OCI-LY3 (cell line): ENCODE measurements around the gene ATP6V1G1.

ENCODE experiments used
- H2AFZ ChIP-seq: fragments of 200-600, 300-600 bp; shearing (Covaris generic); 2 replicates; pipeline ENCODE4 v1.6.0; 2014; ENCODE audit warnings: antibody characterized with exemption, low read depth, low read length
- H3K27ac ChIP-seq: fragments of 200-600, 300-600 bp; sonication (generic); 2 replicates; pipeline ENCODE4 v1.5.1; 2014; ENCODE audit warnings: mild to moderate bottlenecking, low read length, moderate library complexity, mixed read lengths
- H3K27me3 ChIP-seq: fragments of 200-600, 300-600 bp; sonication (generic); 2 replicates; pipeline ENCODE4 v1.6.1; 2014; ENCODE audit warnings: low read depth, low read length, mixed read lengths
- H3K36me3 ChIP-seq: fragments of 200-600, 300-600 bp; sonication (generic); replicated peaks from 2 replicates; pipeline ENCODE3; 2014; ENCODE audit warnings: low read depth, low read length, mixed read lengths
- H3K4me1 ChIP-seq: fragments of 300-600, 200-600 bp; sonication (generic); 2 replicates; pipeline ENCODE4 v1.6.1; 2014; ENCODE audit warnings: low read length, mixed read lengths
- H3K4me2 ChIP-seq: fragments of 200-600, 300-600 bp; sonication (generic); 2 replicates; pipeline ENCODE4 v1.6.1; 2014; ENCODE audit warnings: low read length, mixed read lengths
- H3K4me3 ChIP-seq: fragments of 300-600, 200-600 bp; sonication (generic); 2 replicates; pipeline ENCODE4 v1.5.1; 2014; ENCODE audit warnings: antibody characterized with exemption, mild to moderate bottlenecking, low read length, moderate library complexity
- H3K79me2 ChIP-seq: fragments of 300-600, 200-600 bp; shearing (Covaris generic); 2 replicates; pipeline ENCODE4 v1.6.1; 2014; ENCODE audit warnings: mild to moderate bottlenecking, low read length, mixed read lengths
- H3K9ac ChIP-seq: fragments of 300-600, 200-600 bp; shearing (Covaris generic); 2 replicates; pipeline ENCODE4 v1.6.0; 2014; ENCODE audit warnings: mild to moderate bottlenecking, low read length, moderate library complexity
- H3K9me3 ChIP-seq: fragments of 200-600, 300-600 bp; shearing (Covaris generic); 2 replicates; pipeline ENCODE4 v1.6.1; 2014; ENCODE audit warnings: low read length, mixed read lengths; ENCODE audit not compliant: insufficient read depth
- H4K20me1 ChIP-seq: fragments of 200-600, 300-600 bp; sonication (generic); 2 replicates; pipeline ENCODE4 v1.6.1; 2016; ENCODE audit warnings: low read length, mixed read lengths; ENCODE audit not compliant: insufficient read depth
- EZH2phosphoT487 ChIP-seq: fragments of 200-600 bp; shearing (Covaris generic); IDR thresholded peaks from 2 replicates; pipeline ENCODE4 v1.6.1; 2018; ENCODE audit warnings: antibody characterized with exemption, mixed run types, low read depth
- TF ChIP-seq, protein P1 (sequence below): fragments of 200-600, 300-600 bp; sonication (generic); IDR thresholded peaks from 2 replicates; pipeline ENCODE4 v1.5.1; 2014; ENCODE audit warnings: antibody characterized with exemption, low read length, low read depth

ATP6V1G1 gene

DNA sequence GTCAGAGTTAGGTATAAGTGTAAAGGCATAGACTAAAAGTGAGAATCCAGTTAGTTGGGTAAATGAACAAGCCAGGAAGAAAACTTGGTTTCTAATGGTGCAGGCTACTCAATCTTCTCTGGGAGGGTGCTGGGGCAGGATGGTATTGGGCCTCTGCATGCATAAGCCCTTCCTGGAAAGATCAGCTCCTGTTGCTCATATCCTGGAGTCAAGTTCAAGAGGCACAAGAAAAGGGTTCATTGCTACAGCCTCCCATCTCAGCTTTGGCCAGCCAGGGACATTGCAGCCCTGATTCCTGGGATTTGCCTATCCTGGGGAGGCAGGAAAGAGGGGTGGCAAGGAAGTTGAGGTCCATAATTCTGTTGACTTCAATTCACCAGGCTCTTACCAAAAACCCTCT, 40.7 kb upstream of the ATP6V1G1 start:
- TF ChIP-seq EZH2phosphoT487 = no peak
- TF ChIP-seq, protein P1, sequence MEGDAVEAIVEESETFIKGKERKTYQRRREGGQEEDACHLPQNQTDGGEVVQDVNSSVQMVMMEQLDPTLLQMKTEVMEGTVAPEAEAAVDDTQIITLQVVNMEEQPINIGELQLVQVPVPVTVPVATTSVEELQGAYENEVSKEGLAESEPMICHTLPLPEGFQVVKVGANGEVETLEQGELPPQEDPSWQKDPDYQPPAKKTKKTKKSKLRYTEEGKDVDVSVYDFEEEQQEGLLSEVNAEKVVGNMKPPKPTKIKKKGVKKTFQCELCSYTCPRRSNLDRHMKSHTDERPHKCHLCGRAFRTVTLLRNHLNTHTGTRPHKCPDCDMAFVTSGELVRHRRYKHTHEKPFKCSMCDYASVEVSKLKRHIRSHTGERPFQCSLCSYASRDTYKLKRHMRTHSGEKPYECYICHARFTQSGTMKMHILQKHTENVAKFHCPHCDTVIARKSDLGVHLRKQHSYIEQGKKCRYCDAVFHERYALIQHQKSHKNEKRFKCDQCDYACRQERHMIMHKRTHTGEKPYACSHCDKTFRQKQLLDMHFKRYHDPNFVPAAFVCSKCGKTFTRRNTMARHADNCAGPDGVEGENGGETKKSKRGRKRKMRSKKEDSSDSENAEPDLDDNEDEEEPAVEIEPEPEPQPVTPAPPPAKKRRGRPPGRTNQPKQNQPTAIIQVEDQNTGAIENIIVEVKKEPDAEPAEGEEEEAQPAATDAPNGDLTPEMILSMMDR = no peak

DNA sequence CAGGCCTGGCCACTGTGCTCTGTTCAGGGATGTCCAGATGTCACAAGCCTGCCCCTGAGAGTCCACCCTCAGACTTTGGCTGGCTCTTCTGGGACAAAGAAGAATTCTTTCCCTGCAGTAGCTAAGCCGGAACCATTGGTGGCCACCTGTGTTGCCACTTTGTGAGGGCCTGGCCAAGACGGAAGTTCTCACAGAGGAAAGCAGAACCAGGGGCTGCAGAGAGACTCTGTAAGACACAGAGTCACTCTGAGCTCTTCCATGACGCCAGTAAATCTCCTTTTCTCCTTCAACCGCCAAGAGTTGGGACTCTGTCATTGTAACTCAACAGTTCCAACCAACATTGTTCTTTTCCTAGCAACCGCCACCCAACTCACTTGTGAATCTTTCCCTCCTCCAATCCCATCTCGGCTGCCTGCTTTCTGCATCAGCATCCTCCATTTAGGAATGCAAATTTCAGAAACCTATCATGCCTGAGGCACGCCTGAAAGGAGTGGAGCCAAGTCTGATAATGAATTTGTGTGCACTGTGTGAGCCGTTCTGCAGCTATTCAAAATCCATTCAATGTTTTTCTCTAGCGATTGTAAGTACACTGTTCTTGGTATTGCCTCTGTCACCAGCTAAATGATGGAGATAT, 37.8 kb upstream of the ATP6V1G1 start:
- TF ChIP-seq, protein P1 = no peak
- no peak for TF ChIP-seq EZH2phosphoT487
- Histone ChIP-seq H3K9me3 (no peaks in the 10 kb centered on the region), H3K27ac (no peak overlapping the region)

More for the DNA sequence above, 40.7 kb upstream of the ATP6V1G1 start:
- Histone ChIP-seq H3K9me3 (no peaks in the 10 kb centered on the region), H3K4me3 (no peak overlapping the region), H3K27ac (no peak overlapping the region), H3K9ac (no peak overlapping the region), H3K4me2 (no peak overlapping the region), H3K27me3 (peaks cover 61% of the 10 kb centered on the region), H3K36me3 (no peaks in the 10 kb centered on the region), H3K79me2 (no peaks in the 10 kb centered on the region), H4K20me1 (no peaks in the 10 kb centered on the region), H3K4me1 (no peaks in the 10 kb centered on the region), H2AFZ (no peak overlapping the region)

DNA sequence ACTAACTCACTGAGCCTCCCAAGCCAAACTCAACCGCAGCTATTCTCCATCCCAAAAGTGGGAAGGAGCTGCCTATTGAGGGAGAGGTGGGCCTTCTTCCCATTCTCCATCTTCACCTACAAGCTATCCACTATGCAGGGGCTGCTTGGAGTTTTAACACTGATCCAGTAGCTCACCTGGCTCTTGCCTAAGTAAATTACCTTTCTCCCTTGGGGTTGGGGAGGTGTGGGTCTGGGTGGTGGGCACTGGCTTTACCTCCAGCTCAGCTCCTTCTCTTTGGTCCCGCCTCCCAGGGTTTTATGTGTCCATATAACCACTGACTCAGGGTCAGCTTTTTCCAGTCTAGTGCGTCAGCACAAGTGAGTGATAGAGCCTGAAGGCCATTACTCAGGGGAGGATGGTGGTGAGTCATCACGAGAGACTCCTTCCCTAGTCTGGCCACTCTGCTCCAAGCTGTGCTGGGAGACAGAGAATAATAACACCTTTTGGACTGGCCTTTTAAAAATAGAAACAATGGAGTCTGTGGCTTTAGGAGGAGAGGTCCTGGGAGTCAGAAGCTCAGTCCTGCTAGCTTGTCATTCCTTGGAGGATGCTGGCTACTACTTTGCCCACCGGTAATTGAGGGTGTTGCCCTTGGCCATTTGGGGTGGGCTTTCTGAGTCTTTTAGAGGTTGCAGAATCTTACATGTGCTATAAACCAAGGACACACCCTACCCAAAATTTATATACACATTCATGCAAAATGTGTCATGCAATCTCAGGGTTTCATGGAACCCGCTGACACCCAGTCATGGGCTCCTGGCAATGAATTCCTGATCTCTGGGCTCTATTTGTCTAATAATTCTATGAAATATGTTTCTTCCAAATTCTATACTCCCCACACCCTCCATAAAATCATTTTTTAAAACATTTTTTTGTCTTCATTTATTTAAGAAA, 35.6 kb upstream of the ATP6V1G1 start:
- Histone ChIP-seq H3K9ac (no peak overlapping the region), H3K79me2 (no peaks in the 10 kb centered on the region), H3K36me3 (no peaks in the 10 kb centered on the region), H3K4me1 (peaks cover 13% of the 10 kb centered on the region), H3K4me3 (no peak overlapping the region), H4K20me1 (no peaks in the 10 kb centered on the region), H3K27me3 (peaks cover 34% of the 10 kb centered on the region), H3K9me3 (no peaks in the 10 kb centered on the region), H3K4me2 (no peak overlapping the region), H3K27ac (no peak overlapping the region), H2AFZ (no peak overlapping the region)
- TF ChIP-seq EZH2phosphoT487 = no peak
- TF ChIP-seq, protein P1 = no peak

More for the DNA sequence above, 37.8 kb upstream of the ATP6V1G1 start:
- Histone ChIP-seq H2AFZ (no peak overlapping the region), H3K9ac (no peak overlapping the region), H3K27me3 (peaks cover 50% of the 10 kb centered on the region), H4K20me1 (no peaks in the 10 kb centered on the region), H3K4me3 (no peak overlapping the region), H3K4me2 (no peak overlapping the region), H3K4me1 (no peaks in the 10 kb centered on the region), H3K36me3 (no peaks in the 10 kb centered on the region), H3K79me2 (no peaks in the 10 kb centered on the region)

DNA sequence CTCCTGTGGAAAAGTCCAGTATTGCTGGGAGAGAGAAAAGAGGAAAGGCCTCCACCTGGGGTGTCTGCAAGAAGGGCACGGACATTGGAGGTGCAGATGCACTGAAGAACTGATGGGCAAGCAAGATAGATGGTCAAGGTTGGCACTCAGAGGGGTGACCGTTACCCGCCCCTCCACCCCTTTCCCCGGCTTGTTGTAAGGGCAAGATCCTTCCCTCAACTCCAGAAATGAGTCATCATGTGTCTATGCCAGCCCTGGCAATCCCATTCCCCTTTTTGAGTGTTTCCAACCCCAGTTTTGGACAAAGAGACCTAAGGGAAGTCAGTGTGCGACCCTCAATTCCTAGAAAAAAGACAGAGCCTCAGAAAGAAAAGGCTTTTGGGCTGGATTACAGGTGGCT, 34.9 kb upstream of the ATP6V1G1 start:
- Histone ChIP-seq H3K4me2 (no peak overlapping the region), H3K27ac (no peak overlapping the region), H4K20me1 (no peaks in the 10 kb centered on the region), H3K36me3 (no peaks in the 10 kb centered on the region), H3K79me2 (no peaks in the 10 kb centered on the region), H3K9me3 (no peaks in the 10 kb centered on the region), H3K9ac (no peak overlapping the region), H3K4me3 (no peak overlapping the region), H3K27me3 (peaks cover 28% of the 10 kb centered on the region), H3K4me1 (peaks cover 18% of the 10 kb centered on the region), H2AFZ (no peak overlapping the region)
- TF ChIP-seq EZH2phosphoT487 = no peak
- TF ChIP-seq, protein P1 = no peak
